ENCODE data around the gene GMPPB. TPM values are rescaled to one million over a fixed set of nuclear protein-coding genes. Genes with fewer than 3 reads are reported as not detected.

Gene GMPPB
- total and polyA plus RNA-seq, 9 of the 15 experiments (the other 6 are each of a cell fraction or from before 2014, with no cell fraction given): 0.53 to 17.4 (median 8.1) TPM

- Histone ChIP-seq H3K4me3 (no peak overlapping the region), H2AFZ (ENCODE audit: low read depth, low read length) (no peak overlapping the region), H3K27ac (ENCODE audit: extremely low read depth, low read depth, low read length) (no peak overlapping the region), H3K9me1 (ENCODE audit: control insufficient read depth, insufficient read depth, low read length) (peaks cover 3% of the 10 kb centered on the region), H3K36me3 (ENCODE audit: control insufficient read depth, insufficient read depth, low read length) (peaks cover 74% of the 10 kb centered on the region; the same call in 2 of the 3 replicates), H3K4me2 (ENCODE audit: insufficient read depth, low read length) (no peak overlapping the region), H3K9me3 (replicated peaks; ENCODE audit: control insufficient read depth, insufficient read depth, low read depth, low read length) (no peaks in the 10 kb centered on the region), H3K4me1 (replicated peaks in 1 of 2; ENCODE audit: control insufficient read depth in 2 of 2, insufficient read depth in 2 of 2, low read length in 2 of 2) (peaks cover 0 to 9% of the 10 kb centered on the region in 2 experiments; a peak in 2 of 5 replicates), H3K9ac (ENCODE audit: insufficient read depth in 1 of 2, low read depth in 2 of 2, low read length in 2 of 2) (no peak overlapping the region), H3K27me3 (ENCODE audit: control insufficient read depth in 2 of 2, insufficient read depth in 2 of 2, low read length in 2 of 2) (no peaks in the 10 kb centered on the region), H4K20me1 (replicated peaks; ENCODE audit: control insufficient read depth, insufficient read depth, low read length) (no peaks in the 10 kb centered on the region), H3K79me2 (ENCODE audit: control insufficient read depth, insufficient read depth, low read length) (no peaks in the 10 kb centered on the region)
- no TSS peak for BruUV-seq (replicated peaks)
- intact Hi-C loops (cut with micrococcal nuclease) (no loop called here), in situ Hi-C loops (cut with MboI) (no loop called here)
- WGBS (ENCODE audit: insufficient coverage, low coverage, missing lambda C conversion rate): 92% methylated on average over 2 of the region's 4 CpGs
- FAIRE-seq (no peak), ATAC-seq (no peak), DNase-seq (ENCODE audit: extremely low read depth in 1 of 4, low spot score in 3 of 4) (no peak)
- no peak for TF ChIP-seq RAD21 (CRISPR knock-in tag; conservative IDR thresholded peaks at IDR 0.05 in 1 of 2, IDR thresholded peaks at IDR 0.05 in 1 of 2)
- TF ChIP-seq NFXL1 (CRISPR knock-in tag; IDR thresholded peaks at IDR 0.05): no peak
- TF ChIP-seq, protein P1, sequence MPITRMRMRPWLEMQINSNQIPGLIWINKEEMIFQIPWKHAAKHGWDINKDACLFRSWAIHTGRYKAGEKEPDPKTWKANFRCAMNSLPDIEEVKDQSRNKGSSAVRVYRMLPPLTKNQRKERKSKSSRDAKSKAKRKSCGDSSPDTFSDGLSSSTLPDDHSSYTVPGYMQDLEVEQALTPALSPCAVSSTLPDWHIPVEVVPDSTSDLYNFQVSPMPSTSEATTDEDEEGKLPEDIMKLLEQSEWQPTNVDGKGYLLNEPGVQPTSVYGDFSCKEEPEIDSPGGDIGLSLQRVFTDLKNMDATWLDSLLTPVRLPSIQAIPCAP (CRISPR knock-in tag; IDR thresholded peaks at IDR 0.05; ENCODE audit: borderline replicate concordance): no peak
- TF ChIP-seq, protein P2, sequence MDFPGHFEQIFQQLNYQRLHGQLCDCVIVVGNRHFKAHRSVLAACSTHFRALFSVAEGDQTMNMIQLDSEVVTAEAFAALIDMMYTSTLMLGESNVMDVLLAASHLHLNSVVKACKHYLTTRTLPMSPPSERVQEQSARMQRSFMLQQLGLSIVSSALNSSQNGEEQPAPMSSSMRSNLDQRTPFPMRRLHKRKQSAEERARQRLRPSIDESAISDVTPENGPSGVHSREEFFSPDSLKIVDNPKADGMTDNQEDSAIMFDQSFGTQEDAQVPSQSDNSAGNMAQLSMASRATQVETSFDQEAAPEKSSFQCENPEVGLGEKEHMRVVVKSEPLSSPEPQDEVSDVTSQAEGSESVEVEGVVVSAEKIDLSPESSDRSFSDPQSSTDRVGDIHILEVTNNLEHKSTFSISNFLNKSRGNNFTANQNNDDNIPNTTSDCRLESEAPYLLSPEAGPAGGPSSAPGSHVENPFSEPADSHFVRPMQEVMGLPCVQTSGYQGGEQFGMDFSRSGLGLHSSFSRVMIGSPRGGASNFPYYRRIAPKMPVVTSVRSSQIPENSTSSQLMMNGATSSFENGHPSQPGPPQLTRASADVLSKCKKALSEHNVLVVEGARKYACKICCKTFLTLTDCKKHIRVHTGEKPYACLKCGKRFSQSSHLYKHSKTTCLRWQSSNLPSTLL (IDR thresholded peaks at IDR 0.05): no peak
- TF ChIP-seq FOXA1 (IDR thresholded peaks at IDR 0.05; ENCODE audit: borderline replicate concordance): no peak
- no peak for TF ChIP-seq CC2D1A (IDR thresholded peaks at IDR 0.05)
- no peak for TF ChIP-seq NONO (IDR thresholded peaks at IDR 0.05; ENCODE audit: low read depth in 2 of 2, low read length in 1 of 2)
- TF ChIP-seq ZNF354B (CRISPR knock-in tag; IDR thresholded peaks at IDR 0.05): no peak
- no peak for TF ChIP-seq ZNF316 (IDR thresholded peaks at IDR 0.05)
- TF ChIP-seq POLR2A (conservative IDR thresholded peaks at IDR 0.05): no peak
- TF ChIP-seq E2F5 (CRISPR knock-in tag; IDR thresholded peaks at IDR 0.05): no peak
- TF ChIP-seq NR2C2 (CRISPR knock-in tag; IDR thresholded peaks at IDR 0.05): no peak
- no peak for TF ChIP-seq NR2C2 (tag; IDR thresholded peaks at IDR 0.05)
- TF ChIP-seq FOXP1 (CRISPR knock-in tag; IDR thresholded peaks at IDR 0.05): no peak
- TF ChIP-seq GABPB2 (CRISPR knock-in tag; conservative IDR thresholded peaks at IDR 0.05): no peak
- TF ChIP-seq ZNF695 (CRISPR knock-in tag; IDR thresholded peaks at IDR 0.05): no peak
- no peak for TF ChIP-seq ZZZ3 (IDR thresholded peaks at IDR 0.05)
- ChIA-PET CTCF (ENCODE audit: low intra/inter-chr PET ratio) (no interaction called here), POLR2A (no interaction called here)
Observed at GRCh38 chr3:49681543-49681942, 42.2 kb downstream of the GMPPB start.

Measured in K562 (cell line).